Keratinocyte (primary cell): ENCODE data around the gene PSMB2. TPM values are rescaled to one million over a fixed set of nuclear protein-coding genes. Genes with fewer than 3 reads are reported as not detected.

Experiments
- DNase-seq: peaks from one replicate; pipeline ENCODE4 v3.0.0-alpha.2; 2011; ENCODE audit warnings: low read depth, missing footprints, low spot score
- FAIRE-seq: peaks from 2 replicates; lab custom pipeline; 2011; peaks lifted over from hg19 to GRCh38; lab: Jason Lieb, UNC
- H2AFZ ChIP-seq: 2 replicates; pipeline ENCODE4 v1.6.0; 2012; ENCODE audit warnings: low read length, control low read depth, inconsistent platforms; ENCODE audit not compliant: control insufficient read depth
- H3K27ac ChIP-seq: 2 replicates; pipeline ENCODE4 v1.5.1; 2011; ENCODE audit warnings: low read length; ENCODE audit not compliant: control insufficient read depth, insufficient read depth
- H3K27me3 ChIP-seq: 3 replicates; pipeline ENCODE4 v1.6.0; 2011; ENCODE audit warnings: low read length; ENCODE audit not compliant: control insufficient read depth, insufficient read depth; ENCODE audit errors: extremely low read depth
- H3K36me3 ChIP-seq, 2 experiments: 2 replicates in 1 of 2; 3 replicates in 1 of 2; pipeline ENCODE4 v1.5.1; 2011; ENCODE audit warnings: low read length in 2 of 2, mild to moderate bottlenecking in 1 of 2; ENCODE audit not compliant: control insufficient read depth in 2 of 2, insufficient read depth in 2 of 2; ENCODE audit errors: extremely low read depth in 1 of 2
- H3K4me1 ChIP-seq: 3 replicates; pipeline ENCODE4 v1.5.1; 2011; ENCODE audit warnings: low read length; ENCODE audit not compliant: control insufficient read depth, insufficient read depth; ENCODE audit errors: extremely low read depth
- H3K4me2 ChIP-seq: 3 replicates; pipeline ENCODE4 v1.6.0; 2011; ENCODE audit warnings: low read depth, low read length; ENCODE audit not compliant: control insufficient read depth, insufficient read depth; ENCODE audit errors: extremely low read depth
- H3K4me3 ChIP-seq, 3 experiments: fragments of 200-600 bp in 1 of 3; sonication (generic) in 1 of 3; 2 replicates in 2 of 3; 3 replicates in 1 of 3; pipeline ENCODE4 v1.5.1; 2011 to 2016; ENCODE audit warnings: low read length in 3 of 3, mild to moderate bottlenecking in 3 of 3, control low read depth in 2 of 3, inconsistent platforms in 1 of 3, low read depth in 1 of 3, mixed read lengths in 1 of 3, mixed run types in 1 of 3, moderate library complexity in 1 of 3; ENCODE audit not compliant: control insufficient read depth in 2 of 3, insufficient read depth in 2 of 3; ENCODE audit errors: extremely low read depth in 1 of 3
- H3K79me2 ChIP-seq: 2 replicates; pipeline ENCODE4 v1.6.0; 2012; ENCODE audit warnings: low read length; ENCODE audit not compliant: control insufficient read depth, insufficient read depth
- H3K9ac ChIP-seq: 3 replicates; pipeline ENCODE4 v1.6.0; 2011; ENCODE audit warnings: low read length; ENCODE audit not compliant: control insufficient read depth, insufficient read depth; ENCODE audit errors: extremely low read depth
- H3K9me1 ChIP-seq: 3 replicates; pipeline ENCODE4 v1.6.0; 2011; ENCODE audit warnings: low read length; ENCODE audit not compliant: control insufficient read depth, insufficient read depth; ENCODE audit errors: extremely low read depth
- H3K9me3 ChIP-seq: 2 replicates; pipeline ENCODE4 v1.5.1; 2012; ENCODE audit warnings: low read depth, low read length; ENCODE audit not compliant: control insufficient read depth
- H4K20me1 ChIP-seq: 3 replicates; pipeline ENCODE4 v1.6.0; 2011; ENCODE audit warnings: low read length; ENCODE audit not compliant: control insufficient read depth, insufficient read depth; ENCODE audit errors: extremely low read depth
- EZH2 ChIP-seq: IDR thresholded peaks from one replicate; pipeline ENCODE4 v1.6.1; 2012; ENCODE audit warnings: inconsistent platforms, mild to moderate bottlenecking, low read length, moderate library complexity
- dilution Hi-C: fragments of 300-500 bp; cut with MboI; formaldehyde crosslinking; loops from one replicate; pipeline ENCODE4 v1.7.0; 2020; ENCODE audit warnings: low sequenced_read_pairs; ENCODE audit not compliant: extremely low pct_ligation_motif_present
- polyA plus RNA-seq, 5 experiments: library from polyadenylated mRNA; depleted of rRNA in 3 of 5; stranded (reverse) in 3 of 5; stranded (forward) in 1 of 5; unstranded in 1 of 5; fragments of >200 nt; gene quantifications; 1 replicate in 1 of 5; 2 replicates in 3 of 5; 3 replicates in 1 of 5; pipeline versions ENCODE4 v1.2.1 to v1.2.3, GENCODE V29; 2011 to 2012; ENCODE audit warnings: missing spikeins in 2 of 5, low read depth in 1 of 5, low replicate concordance in 1 of 5
- TF ChIP-seq, protein P1 (sequence below), 3 experiments: IDR thresholded peaks in 1 of 3; conservative IDR thresholded peaks in 1 of 3; optimal IDR thresholded peaks in 1 of 3; 2 replicates in 2 of 3; 3 replicates in 1 of 3; pipeline versions ENCODE3 to v1.5.1; 2011; ENCODE audit warnings: low read length in 3 of 3, mild to moderate bottlenecking in 3 of 3, moderate library complexity in 2 of 3, control low read depth in 1 of 3, inconsistent platforms in 1 of 3; ENCODE audit not compliant: insufficient read depth in 2 of 3; ENCODE audit errors: extremely low read depth in 1 of 3

PSMB2 gene
- polyA plus RNA-seq, 1 donor (not counting 4 experiments of a cell fraction or from before 2014, with no cell fraction given), result 108 TPM

DNA sequence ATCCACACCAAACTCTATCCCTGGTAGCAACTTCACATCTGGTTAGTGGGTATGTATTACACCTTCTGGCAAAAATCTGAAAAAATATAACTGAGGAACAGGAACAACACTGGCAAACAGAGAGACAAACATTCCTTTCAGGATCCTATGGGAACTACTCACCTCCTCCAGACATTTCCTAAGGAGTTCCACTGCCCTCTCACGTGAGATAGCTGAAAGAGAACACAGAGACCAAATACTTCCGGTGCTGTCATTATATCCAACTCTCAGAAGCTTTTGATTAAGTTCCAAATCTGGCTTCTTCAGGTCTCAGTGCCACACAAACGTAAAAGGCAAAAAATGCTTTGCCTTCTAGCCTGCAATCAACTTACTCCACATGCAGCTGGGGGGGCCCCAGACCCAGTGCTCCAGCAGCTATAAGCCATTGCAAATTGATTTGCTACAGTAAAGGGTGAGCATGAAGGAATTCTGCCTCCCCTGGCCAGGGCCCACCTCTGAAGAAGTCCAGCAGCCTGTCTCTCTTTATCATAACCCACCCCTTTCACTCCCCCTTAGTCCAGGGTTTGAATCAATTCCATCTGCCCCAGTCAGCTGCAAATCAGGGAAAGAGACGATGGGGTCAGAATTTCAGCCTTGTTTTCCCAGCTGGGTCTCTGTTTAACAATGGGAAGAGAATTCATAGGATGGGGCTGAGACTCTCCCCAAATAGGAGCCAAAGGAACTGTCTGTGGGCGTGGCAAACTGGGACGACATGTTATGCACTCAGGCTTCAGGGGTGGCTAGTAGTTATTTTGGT is 36.1 kb downstream of the PSMB2 start:
- Histone ChIP-seq H3K4me1 (peaks cover 7% of the 10 kb centered on the region), H3K9ac (no peak overlapping the region), H2AFZ (no peak overlapping the region), H3K4me2 (no peak overlapping the region), H3K79me2 (peaks cover 31% of the 10 kb centered on the region), H3K36me3 (peaks cover 20 to 31% of the 10 kb centered on the region in 2 experiments), H3K4me3 (no peak overlapping the region), H3K27ac (no peak overlapping the region), H3K9me3 (no peaks in the 10 kb centered on the region), H3K27me3 (no peaks in the 10 kb centered on the region), H4K20me1 (no peaks in the 10 kb centered on the region), H3K9me1 (peaks cover 3% of the 10 kb centered on the region)
- TF ChIP-seq EZH2, result no peak
- TF ChIP-seq, protein P1, sequence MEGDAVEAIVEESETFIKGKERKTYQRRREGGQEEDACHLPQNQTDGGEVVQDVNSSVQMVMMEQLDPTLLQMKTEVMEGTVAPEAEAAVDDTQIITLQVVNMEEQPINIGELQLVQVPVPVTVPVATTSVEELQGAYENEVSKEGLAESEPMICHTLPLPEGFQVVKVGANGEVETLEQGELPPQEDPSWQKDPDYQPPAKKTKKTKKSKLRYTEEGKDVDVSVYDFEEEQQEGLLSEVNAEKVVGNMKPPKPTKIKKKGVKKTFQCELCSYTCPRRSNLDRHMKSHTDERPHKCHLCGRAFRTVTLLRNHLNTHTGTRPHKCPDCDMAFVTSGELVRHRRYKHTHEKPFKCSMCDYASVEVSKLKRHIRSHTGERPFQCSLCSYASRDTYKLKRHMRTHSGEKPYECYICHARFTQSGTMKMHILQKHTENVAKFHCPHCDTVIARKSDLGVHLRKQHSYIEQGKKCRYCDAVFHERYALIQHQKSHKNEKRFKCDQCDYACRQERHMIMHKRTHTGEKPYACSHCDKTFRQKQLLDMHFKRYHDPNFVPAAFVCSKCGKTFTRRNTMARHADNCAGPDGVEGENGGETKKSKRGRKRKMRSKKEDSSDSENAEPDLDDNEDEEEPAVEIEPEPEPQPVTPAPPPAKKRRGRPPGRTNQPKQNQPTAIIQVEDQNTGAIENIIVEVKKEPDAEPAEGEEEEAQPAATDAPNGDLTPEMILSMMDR (optimal IDR thresholded peaks at IDR 0.05 in 1 of 3, IDR thresholded peaks at IDR 0.05 in 1 of 3, conservative IDR thresholded peaks at IDR 0.05 in 1 of 3; ENCODE audit: extremely low read depth in 1 of 3, insufficient read depth in 2 of 3, low read length in 3 of 3), result no peak
- FAIRE-seq (no peak), DNase-seq (no peak)
- dilution Hi-C loops, result no loop called here

DNA sequence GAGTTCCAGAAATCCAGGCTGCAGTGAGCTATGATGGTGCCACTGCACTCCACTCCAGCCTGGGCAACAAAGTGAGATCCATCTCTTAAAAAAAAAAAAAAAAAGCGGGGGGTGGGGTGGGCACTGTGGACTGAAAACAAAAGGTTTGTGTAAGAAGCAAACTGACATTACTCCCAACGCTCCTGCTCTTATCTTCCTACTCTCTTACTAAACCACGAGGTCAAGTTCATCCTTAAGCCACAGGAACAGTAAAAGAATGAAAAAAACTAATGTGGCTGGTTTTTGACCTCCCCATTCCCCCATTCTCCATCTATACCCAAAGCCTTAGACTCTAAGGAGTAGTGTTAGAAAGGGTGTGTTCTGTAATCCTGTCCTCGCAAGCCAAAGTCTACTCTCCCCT is 37.4 kb downstream of the PSMB2 start:
- Histone ChIP-seq H3K9ac (no peak overlapping the region), H3K9me3 (no peaks in the 10 kb centered on the region), H2AFZ (no peak overlapping the region), H4K20me1 (no peaks in the 10 kb centered on the region), H3K27me3 (no peaks in the 10 kb centered on the region), H3K27ac (no peak overlapping the region), H3K9me1 (peaks cover 3% of the 10 kb centered on the region), H3K79me2 (peaks cover 21% of the 10 kb centered on the region), H3K4me1 (peaks cover 7% of the 10 kb centered on the region), H3K36me3 (peaks cover 20 to 32% of the 10 kb centered on the region in 2 experiments), H3K4me3 (no peak overlapping the region), H3K4me2 (no peak overlapping the region)
- dilution Hi-C loops, result no loop called here
- no peak for TF ChIP-seq EZH2
- TF ChIP-seq, protein P1 (optimal IDR thresholded peaks at IDR 0.05 in 1 of 3, IDR thresholded peaks at IDR 0.05 in 1 of 3, conservative IDR thresholded peaks at IDR 0.05 in 1 of 3; ENCODE audit: extremely low read depth in 1 of 3, insufficient read depth in 2 of 3, low read length in 3 of 3), result no peak
- FAIRE-seq (no peak), DNase-seq (no peak)
